ENCODE results near the gene TRIM22. TPM values are rescaled to one million over a fixed set of nuclear protein-coding genes. Genes with fewer than 3 reads are reported as not detected.

Gene TRIM22
- polyA plus RNA-seq, 1 donor from 2014 or later = 4.3 TPM

- Histone ChIP-seq H3K9me2 (ENCODE audit: insufficient read depth, low read length) (no peaks in the 10 kb centered on the region), H3K27me3 (ENCODE audit: insufficient read depth, low read depth, low read length) (no peaks in the 10 kb centered on the region), H3K4me3 (ENCODE audit: low read length) (no peak overlapping the region), H3K79me2 (replicated peaks; ENCODE audit: insufficient read depth, low read length) (no peaks in the 10 kb centered on the region), H3F3A (ENCODE audit: insufficient read depth, low read length, poor library complexity, severe bottlenecking) (no peaks in the 10 kb centered on the region), H3K9me3 (ENCODE audit: low read length) (no peaks in the 10 kb centered on the region), H3K4me2 (ENCODE audit: low read length) (no peak overlapping the region), H3K36me3 (ENCODE audit: insufficient read depth, low read length) (no peaks in the 10 kb centered on the region), H3K9ac (ENCODE audit: low read length) (no peak overlapping the region), H2AFZ (ENCODE audit: low read depth, low read length) (no peak overlapping the region), H4K20me1 (ENCODE audit: insufficient read depth) (no peaks in the 10 kb centered on the region), H3K27ac (ENCODE audit: low read length) (no peak overlapping the region)
- TF ChIP-seq SMC3 (conservative IDR thresholded peaks at IDR 0.05; ENCODE audit: poor library complexity) = no peak
- TF ChIP-seq, protein P1, sequence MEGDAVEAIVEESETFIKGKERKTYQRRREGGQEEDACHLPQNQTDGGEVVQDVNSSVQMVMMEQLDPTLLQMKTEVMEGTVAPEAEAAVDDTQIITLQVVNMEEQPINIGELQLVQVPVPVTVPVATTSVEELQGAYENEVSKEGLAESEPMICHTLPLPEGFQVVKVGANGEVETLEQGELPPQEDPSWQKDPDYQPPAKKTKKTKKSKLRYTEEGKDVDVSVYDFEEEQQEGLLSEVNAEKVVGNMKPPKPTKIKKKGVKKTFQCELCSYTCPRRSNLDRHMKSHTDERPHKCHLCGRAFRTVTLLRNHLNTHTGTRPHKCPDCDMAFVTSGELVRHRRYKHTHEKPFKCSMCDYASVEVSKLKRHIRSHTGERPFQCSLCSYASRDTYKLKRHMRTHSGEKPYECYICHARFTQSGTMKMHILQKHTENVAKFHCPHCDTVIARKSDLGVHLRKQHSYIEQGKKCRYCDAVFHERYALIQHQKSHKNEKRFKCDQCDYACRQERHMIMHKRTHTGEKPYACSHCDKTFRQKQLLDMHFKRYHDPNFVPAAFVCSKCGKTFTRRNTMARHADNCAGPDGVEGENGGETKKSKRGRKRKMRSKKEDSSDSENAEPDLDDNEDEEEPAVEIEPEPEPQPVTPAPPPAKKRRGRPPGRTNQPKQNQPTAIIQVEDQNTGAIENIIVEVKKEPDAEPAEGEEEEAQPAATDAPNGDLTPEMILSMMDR (IDR thresholded peaks at IDR 0.05; ENCODE audit: poor library complexity, severe bottlenecking) = no peak
- no peak for TF ChIP-seq EP300 (conservative IDR thresholded peaks at IDR 0.05; ENCODE audit: poor library complexity, severe bottlenecking)
- TF ChIP-seq RAD21 (conservative IDR thresholded peaks at IDR 0.05) = no peak
- TF ChIP-seq MXI1 (conservative IDR thresholded peaks at IDR 0.05; ENCODE audit: poor library complexity, severe bottlenecking) = no peak
- no peak for TF ChIP-seq REST (IDR thresholded peaks at IDR 0.05; ENCODE audit: borderline replicate concordance)
- TF ChIP-seq EZH2 (IDR thresholded peaks at IDR 0.05; ENCODE audit: borderline replicate concordance, insufficient read depth, low read length, poor library complexity, severe bottlenecking) = no peak
- TF ChIP-seq TAF1 (IDR thresholded peaks at IDR 0.05; ENCODE audit: low read depth) = no peak
- TF ChIP-seq POLR2AphosphoS5 (IDR thresholded peaks at IDR 0.05) = no peak
These were observed 26.1 kb upstream of the TRIM22 start for GRCh38 chr11:5663511-5663910.

- Histone ChIP-seq H3K9me2 (ENCODE audit: insufficient read depth, low read length) (no peaks in the 10 kb centered on the region), H3K4me3 (ENCODE audit: low read length) (no peak overlapping the region), H2AFZ (ENCODE audit: low read depth, low read length) (no peak overlapping the region), H3K36me3 (ENCODE audit: insufficient read depth, low read length) (no peaks in the 10 kb centered on the region), H3K79me2 (replicated peaks; ENCODE audit: insufficient read depth, low read length) (no peaks in the 10 kb centered on the region), H3K27me3 (ENCODE audit: insufficient read depth, low read depth, low read length) (no peaks in the 10 kb centered on the region), H3K9ac (ENCODE audit: low read length) (no peak overlapping the region), H3K9me3 (ENCODE audit: low read length) (no peaks in the 10 kb centered on the region), H4K20me1 (ENCODE audit: insufficient read depth) (no peaks in the 10 kb centered on the region), H3K27ac (ENCODE audit: low read length) (no peak overlapping the region), H3K4me2 (ENCODE audit: low read length) (no peak overlapping the region), H3F3A (ENCODE audit: insufficient read depth, low read length, poor library complexity, severe bottlenecking) (no peaks in the 10 kb centered on the region)
- TF ChIP-seq EP300 (conservative IDR thresholded peaks at IDR 0.05; ENCODE audit: poor library complexity, severe bottlenecking) = no peak
- no peak for TF ChIP-seq MXI1 (conservative IDR thresholded peaks at IDR 0.05; ENCODE audit: poor library complexity, severe bottlenecking)
- no peak for TF ChIP-seq RAD21 (conservative IDR thresholded peaks at IDR 0.05)
- TF ChIP-seq, protein P1 (IDR thresholded peaks at IDR 0.05; ENCODE audit: poor library complexity, severe bottlenecking) = no peak
- TF ChIP-seq EZH2 (IDR thresholded peaks at IDR 0.05; ENCODE audit: borderline replicate concordance, insufficient read depth, low read length, poor library complexity, severe bottlenecking) = no peak
- TF ChIP-seq TAF1 (IDR thresholded peaks at IDR 0.05; ENCODE audit: low read depth) = no peak
- TF ChIP-seq POLR2AphosphoS5 (IDR thresholded peaks at IDR 0.05) = no peak
- no peak for TF ChIP-seq SMC3 (conservative IDR thresholded peaks at IDR 0.05; ENCODE audit: poor library complexity)
- no peak for TF ChIP-seq REST (IDR thresholded peaks at IDR 0.05; ENCODE audit: borderline replicate concordance)
These were observed 24.5 kb upstream of the TRIM22 start for GRCh38 chr11:5665051-5665570.
